NCI-H526 (cell line): ENCODE measurements around the gene RECQL5.
"Not testable (repeated sequence)": the region's sequence is repeated elsewhere in the genome, so short reads cannot be mapped to it uniquely, and the experiment has no call there.

ENCODE experiments used
- DNase-seq, 2 experiments: peaks; one replicate each; lab custom pipeline; 2025; lab: John Stamatoyannopoulos, UW

The RECQL5 gene

GRCh38 chr17:75592348-75593020, 74.5 kb downstream of the RECQL5 start:
- no peak for DNase-seq

- no peak for DNase-seq
Observed at GRCh38 chr17:75591722-75592302, 75.1 kb downstream of the RECQL5 start.

GRCh38 chr17:75590849-75591721, 75.9 kb downstream of the RECQL5 start:
- no peak for DNase-seq

- no peak for DNase-seq
Observed at GRCh38 chr17:75590314-75590761, 76.6 kb downstream of the RECQL5 start.

- DNase-seq: peak in 1 of 2 experiments; percentile 31
Observed at GRCh38 chr17:75589919-75590303, 77.0 kb downstream of the RECQL5 start.

GRCh38 chr17:75589012-75589918, 77.7 kb downstream of the RECQL5 start:
- peak; percentile 47 to 96 for DNase-seq

- no peak for DNase-seq
Observed at GRCh38 chr17:75588596-75589011, 78.3 kb downstream of the RECQL5 start.

GRCh38 chr17:75587675-75588595, 79.0 kb downstream of the RECQL5 start, which contains the start of gene MYO15B:
MYO15B (plus strand) TSS chr17:75587800; CDS start chr17:75588058, 258 bp downstream.
- DNase-seq: no peak

GRCh38 chr17:75584849-75585175, 82.1 kb downstream of the RECQL5 start:
- DNase-seq: no peak

GRCh38 chr17:75583197-75583596, 83.8 kb downstream of the RECQL5 start:
- DNase-seq: not testable (repeated sequence)

GRCh38 chr17:75581121-75581725, 85.7 kb downstream of the RECQL5 start:
- DNase-seq: not testable (repeated sequence)
